ENCODE results near the gene MNT.

DNA sequence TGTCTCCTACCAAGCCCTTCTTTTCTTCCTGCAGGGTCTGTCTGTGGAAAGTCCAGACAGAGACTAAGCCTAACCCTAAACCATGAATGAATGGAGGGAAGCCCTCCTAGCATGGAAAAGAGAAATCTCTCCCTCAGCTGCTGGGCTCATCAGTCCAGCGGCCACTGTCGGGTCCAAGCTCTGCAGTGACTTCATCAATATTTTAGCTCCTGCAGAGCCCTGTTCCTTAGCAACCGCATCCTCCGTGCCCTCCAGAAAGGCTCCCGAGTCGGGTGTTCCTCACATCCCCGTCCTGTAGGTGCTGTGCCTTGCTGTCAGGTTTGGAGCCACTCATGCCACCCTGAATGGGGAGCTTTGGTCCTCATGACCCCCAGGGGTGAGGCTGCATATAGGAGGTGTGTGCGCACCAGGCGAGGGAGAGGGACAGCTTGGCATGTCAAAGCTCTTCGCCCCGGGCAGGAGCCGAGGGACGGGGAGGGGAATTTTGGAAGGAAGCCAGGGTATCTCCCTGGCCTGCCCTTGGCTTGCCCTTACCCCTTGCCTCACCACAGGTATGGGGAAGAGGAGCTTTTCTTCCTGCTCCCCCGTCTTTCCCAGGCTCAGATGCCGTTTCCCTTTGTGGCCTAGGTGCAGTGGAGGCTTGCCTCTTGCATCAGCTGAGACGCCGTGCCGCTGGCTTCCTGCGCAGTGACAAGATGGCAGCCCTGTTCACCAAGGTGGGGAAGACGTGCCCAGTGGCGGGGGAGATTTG is 39.7 kb downstream of the MNT start:
- TF ChIP-seq, protein P1, sequence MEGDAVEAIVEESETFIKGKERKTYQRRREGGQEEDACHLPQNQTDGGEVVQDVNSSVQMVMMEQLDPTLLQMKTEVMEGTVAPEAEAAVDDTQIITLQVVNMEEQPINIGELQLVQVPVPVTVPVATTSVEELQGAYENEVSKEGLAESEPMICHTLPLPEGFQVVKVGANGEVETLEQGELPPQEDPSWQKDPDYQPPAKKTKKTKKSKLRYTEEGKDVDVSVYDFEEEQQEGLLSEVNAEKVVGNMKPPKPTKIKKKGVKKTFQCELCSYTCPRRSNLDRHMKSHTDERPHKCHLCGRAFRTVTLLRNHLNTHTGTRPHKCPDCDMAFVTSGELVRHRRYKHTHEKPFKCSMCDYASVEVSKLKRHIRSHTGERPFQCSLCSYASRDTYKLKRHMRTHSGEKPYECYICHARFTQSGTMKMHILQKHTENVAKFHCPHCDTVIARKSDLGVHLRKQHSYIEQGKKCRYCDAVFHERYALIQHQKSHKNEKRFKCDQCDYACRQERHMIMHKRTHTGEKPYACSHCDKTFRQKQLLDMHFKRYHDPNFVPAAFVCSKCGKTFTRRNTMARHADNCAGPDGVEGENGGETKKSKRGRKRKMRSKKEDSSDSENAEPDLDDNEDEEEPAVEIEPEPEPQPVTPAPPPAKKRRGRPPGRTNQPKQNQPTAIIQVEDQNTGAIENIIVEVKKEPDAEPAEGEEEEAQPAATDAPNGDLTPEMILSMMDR (IDR thresholded peaks at IDR 0.05; ENCODE audit: low read depth, low read length, missing input control): no peak
- TF ChIP-seq GABPA (IDR thresholded peaks at IDR 0.05 in 1 of 2, conservative IDR thresholded peaks at IDR 0.05 in 1 of 2) (no peak), RAD21 (IDR thresholded peaks at IDR 0.05) (no peak), HNF4G (IDR thresholded peaks at IDR 0.05) (no peak), SP1 (IDR thresholded peaks at IDR 0.05) (no peak), TAF1 (conservative IDR thresholded peaks at IDR 0.05) (no peak)
- TF ChIP-seq, protein P2, sequence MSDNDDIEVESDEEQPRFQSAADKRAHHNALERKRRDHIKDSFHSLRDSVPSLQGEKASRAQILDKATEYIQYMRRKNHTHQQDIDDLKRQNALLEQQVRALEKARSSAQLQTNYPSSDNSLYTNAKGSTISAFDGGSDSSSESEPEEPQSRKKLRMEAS (IDR thresholded peaks at IDR 0.05): no peak

Measured in liver (tissue), 3 donors.